Activated CD8-positive, alpha-beta T cell treated with anti-CD3 and anti-CD28 coated beads for 36 hours (primary cell): ENCODE data around the gene GABRA1. TPM values are rescaled to one million over a fixed set of nuclear protein-coding genes. Genes with fewer than 3 reads are reported as not detected.

Source experiments
- ATAC-seq: fragments of 200-7000 bp; cut with Tn5 transposase; one replicate; pipeline ENCODE4 v1.10.0; 2021; ENCODE audit warnings: mild to moderate bottlenecking, moderate library complexity
- CTCF ChIA-PET: fragments of 350-600 bp; sonication (Branson Sonifier 250); formaldehyde crosslinking; loops from one replicate; lab custom pipeline; 2021; ENCODE audit warnings: antibody characterized with exemption; lab: Charles Lee
- POLR2A ChIA-PET: fragments of 350-600 bp; sonication (Branson Sonifier 250); formaldehyde crosslinking; loops from one replicate; lab custom pipeline; 2021; ENCODE audit warnings: antibody characterized with exemption; lab: Charles Lee
- DNase-seq: peaks from one replicate; pipeline ENCODE4 v3.0.0-alpha.2; 2020
- H3K27ac Mint-ChIP-seq: one replicate; pipeline ENCODE4 v1.8.0; 2021; ENCODE audit warnings: mild to moderate bottlenecking, mixed read lengths
- H3K27me3 Mint-ChIP-seq: one replicate; pipeline ENCODE4 v1.8.0; 2021; ENCODE audit warnings: mixed read lengths
- H3K36me3 Mint-ChIP-seq: one replicate; pipeline ENCODE4 v1.8.0; 2021; ENCODE audit warnings: low read depth, mixed read lengths
- H3K4me1 Mint-ChIP-seq: one replicate; pipeline ENCODE4 v1.8.0; 2021; ENCODE audit warnings: low read depth, mixed read lengths
- H3K4me3 Mint-ChIP-seq: one replicate; pipeline ENCODE4 v1.8.0; 2021; ENCODE audit warnings: mild to moderate bottlenecking, moderate library complexity, mixed read lengths
- H3K9me3 Mint-ChIP-seq: one replicate; pipeline ENCODE4 v1.8.0; 2021; ENCODE audit warnings: mixed read lengths
- CTCF ChIP-seq: fragments of 200-600 bp; IDR thresholded peaks from one replicate; pipeline ENCODE4 v1.8.0; 2022; ENCODE audit warnings: antibody characterized with exemption, mild to moderate bottlenecking
- intact Hi-C: fragments of 100-400 bp; cut with micrococcal nuclease; formaldehyde crosslinking; loops from one replicate; pipeline ENCODE4 v1.10.0; 2022
- total RNA-seq, 2 experiments: library from RNA; stranded (reverse); gene quantifications; one replicate each; pipeline ENCODE4 v1.2.3, GENCODE V29; 2021

Gene GABRA1
- total RNA-seq, 2 experiments from 2014 or later: not detected

GRCh38 chr5:161944974-161945373 lies 97.1 kb downstream of the GABRA1 start:
- intact Hi-C loops: no loop called here
- no peak for DNase-seq
- no peaks in the 10 kb centered on the region for H3K4me1 Mint-ChIP-seq
- TF ChIP-seq CTCF: no peak
- peaks cover 6% of the 10 kb centered on the region for H3K9me3 Mint-ChIP-seq
- H3K27ac Mint-ChIP-seq: no peak overlapping the region
- no peaks in the 10 kb centered on the region for H3K27me3 Mint-ChIP-seq
- H3K4me3 Mint-ChIP-seq: no peak overlapping the region
- ATAC-seq: no peak
- CTCF ChIA-PET: no interaction called here
- no peaks in the 10 kb centered on the region for H3K36me3 Mint-ChIP-seq
- POLR2A ChIA-PET: no interaction called here

- no peak overlapping the region for H3K4me3 Mint-ChIP-seq
- H3K9me3 Mint-ChIP-seq: peaks cover 6% of the 10 kb centered on the region
- H3K27me3 Mint-ChIP-seq: no peaks in the 10 kb centered on the region
- no peak overlapping the region for H3K27ac Mint-ChIP-seq
- ChIA-PET POLR2A (no interaction called here), CTCF (no interaction called here)
- no peaks in the 10 kb centered on the region for H3K4me1 Mint-ChIP-seq
- DNase-seq (no peak), ATAC-seq (no peak)
- intact Hi-C loops: no loop called here
- H3K36me3 Mint-ChIP-seq: no peaks in the 10 kb centered on the region
- TF ChIP-seq CTCF: no peak
Measured at GRCh38 chr5:161946911-161947310, 99.0 kb downstream of the GABRA1 start.

Other genes with a start within 250 kb of the GABRA1 start
- gene GABRA6, start 162.4 kb upstream of the GABRA1 start, total RNA-seq: not detected
- not detected for gene GABRG2, start 219.7 kb downstream of the GABRA1 start, total RNA-seq